Aorta (tissue), 5 donors: ENCODE data around the gene XIRP2. TPM values are rescaled to one million over a fixed set of nuclear protein-coding genes. Genes with fewer than 3 reads are reported as not detected.
"Not testable (repeated sequence)": the region's sequence is repeated elsewhere in the genome, so short reads cannot be mapped to it uniquely, and the experiment has no call there.

Experiments used
- ATAC-seq: fragments of 200-7000 bp; cut with Tn5 transposase; one replicate; pipeline ENCODE4 v1.9.1; 2022; ENCODE audit warnings: moderate library complexity; ENCODE audit not compliant: low FRiP score
- DNase-seq, 2 donors: peaks; one replicate each; pipeline ENCODE4 v3.0.0-alpha.2; 2020
- H3K27ac ChIP-seq, 2 donors: one replicate each; pipeline ENCODE4 v1.5.1; 2013; ENCODE audit warnings: low read length in 2 of 2, mild to moderate bottlenecking in 2 of 2, moderate library complexity in 2 of 2, control low read depth in 1 of 2, inconsistent platforms in 1 of 2, low read depth in 1 of 2
- H3K27me3 ChIP-seq, 2 donors: one replicate each; pipeline ENCODE4 v1.6.1; 2013; ENCODE audit warnings: control low read depth in 1 of 2, low read length in 1 of 2, mild to moderate bottlenecking in 1 of 2, moderate library complexity in 1 of 2; ENCODE audit not compliant: insufficient read depth in 2 of 2, control insufficient read depth in 1 of 2
- H3K36me3 ChIP-seq, 2 donors: one replicate each; pipeline ENCODE4 v1.6.1; 2013; ENCODE audit warnings: control low read depth in 1 of 2, low read length in 1 of 2, mild to moderate bottlenecking in 1 of 2; ENCODE audit not compliant: insufficient read depth in 2 of 2, control insufficient read depth in 1 of 2
- H3K4me1 ChIP-seq, 2 donors: one replicate each; pipeline ENCODE4 v1.6.1; 2013; ENCODE audit warnings: low read length in 2 of 2, control low read depth in 1 of 2, mild to moderate bottlenecking in 1 of 2, moderate library complexity in 1 of 2; ENCODE audit not compliant: insufficient read depth in 2 of 2, control insufficient read depth in 1 of 2
- H3K4me3 ChIP-seq, 2 donors: one replicate each; pipeline ENCODE4 v1.5.1; 2013; ENCODE audit warnings: low read length in 2 of 2, control low read depth in 1 of 2, mild to moderate bottlenecking in 1 of 2
- H3K9me3 ChIP-seq: one replicate; pipeline ENCODE4 v1.6.1; 2013; ENCODE audit warnings: mild to moderate bottlenecking, low read length; ENCODE audit not compliant: control insufficient read depth
- WGBS, 2 donors: extraction: QIAGEN DNeasy Blood & Tissue Kit; methylation state at CpG; one replicate each; pipeline ENCODE4 v1.1.7; 2013; 5-methylcytosine and 5-hydroxymethylcytosine counted together
- intact Hi-C, 2 donors: fragments of 100-400 bp; cut with DNase I; formaldehyde crosslinking; loops; one replicate each; pipeline versions ENCODE4 v1.14.2 to v1.15.0; 2022
- polyA plus RNA-seq, 2 donors: library from polyadenylated mRNA; stranded (reverse); fragments of 200-250 nt; gene quantifications; one replicate each; pipeline ENCODE4 v1.2.3, GENCODE V29; 2013
- total RNA-seq, 2 donors: library from RNA; stranded (reverse); fragmentation: NEBNext Ultra II Directional; extraction: Animal tissue kit (Norgen Biotek cat#: 25700); gene quantifications; one replicate each; pipeline ENCODE4 v1.2.1, GENCODE V29; 2021
- donor health status: healthy with polysubstance abuse.
- donor health status: Bipolar disorder and iron deficiency.
- donor health status: DM: no; HTN: no; CAD: no.
- donor health status: DM: no; HTN: no; CAD: no.
- donor health status: DM: yes; HTN: yes; CAD: no.

The XIRP2 gene
- total and polyA plus RNA-seq, 4 donors: 0.15 to 3.8 (median 0.24) TPM

- H3K27me3 ChIP-seq: no peaks in the 10 kb centered on the region
- intact Hi-C loops: no loop called here
- H3K27ac ChIP-seq: no peak overlapping the region
- ATAC-seq (no peak), DNase-seq (no peak)
- H3K36me3 ChIP-seq: no peaks in the 10 kb centered on the region
- H3K4me3 ChIP-seq: no peak overlapping the region
- H3K9me3 ChIP-seq: peaks cover 1% of the 10 kb centered on the region
- WGBS, 2 donors: 88 to 89% methylated on average over 2 of the region's 2 CpGs
- no peaks in the 10 kb centered on the region for H3K4me1 ChIP-seq
Observed at GRCh38 chr2:167265004-167265403, 376.7 kb downstream of the XIRP2 start.

- H3K36me3 ChIP-seq: no peaks in the 10 kb centered on the region
- 80 to 90% methylated on average over 5 of the region's 5 CpGs for WGBS, 2 donors
- no peaks in the 10 kb centered on the region for H3K4me1 ChIP-seq
- peak; percentile 33 for ATAC-seq
- no peak overlapping the region for H3K27ac ChIP-seq
- intact Hi-C loops: no loop called here
- DNase-seq: no peak
- peaks cover 1% of the 10 kb centered on the region for H3K9me3 ChIP-seq
- H3K4me3 ChIP-seq: no peak overlapping the region
- no peaks in the 10 kb centered on the region for H3K27me3 ChIP-seq
Observed at GRCh38 chr2:167265722-167266121, 377.4 kb downstream of the XIRP2 start.

GRCh38 chr2:167268245-167268644 is 380.0 kb downstream of the XIRP2 start:
- ATAC-seq, intact Hi-C loops, H3K27me3 ChIP-seq, H3K9me3 ChIP-seq, H3K36me3 ChIP-seq, H3K4me3 ChIP-seq, H3K4me1 ChIP-seq, H3K27ac ChIP-seq, DNase-seq: not testable (repeated sequence)
- WGBS, 2 donors: 72 to 77% methylated on average over 2 of the region's 2 CpGs

GRCh38 chr2:167271932-167272331 is 383.7 kb downstream of the XIRP2 start:
- 48 to 53% methylated on average over 3 of the region's 3 CpGs for WGBS, 2 donors
- Histone ChIP-seq H3K4me3 (no peak overlapping the region), H3K27ac (no peak overlapping the region), H3K4me1 (no peaks in the 10 kb centered on the region), H3K9me3 (peaks cover 1% of the 10 kb centered on the region), H3K36me3 (no peaks in the 10 kb centered on the region), H3K27me3 (no peaks in the 10 kb centered on the region)
- ATAC-seq (no peak), DNase-seq (no peak)
- intact Hi-C loops: no loop called here

GRCh38 chr2:167275046-167275445 is 386.8 kb downstream of the XIRP2 start:
- no peak overlapping the region for H3K4me3 ChIP-seq
- DNase-seq: no peak
- 11 to 18% methylated on average over 3 of the region's 3 CpGs for WGBS, 2 donors
- intact Hi-C loops: no loop called here
- H3K9me3 ChIP-seq: no peaks in the 10 kb centered on the region
- no peak for ATAC-seq
- H3K4me1 ChIP-seq: no peaks in the 10 kb centered on the region
- no peaks in the 10 kb centered on the region for H3K27me3 ChIP-seq
- no peaks in the 10 kb centered on the region for H3K36me3 ChIP-seq
- H3K27ac ChIP-seq: no peak overlapping the region

GRCh38 chr2:167279810-167280209 is 391.5 kb downstream of the XIRP2 start:
- H3K27me3 ChIP-seq: no peaks in the 10 kb centered on the region
- no peak overlapping the region for H3K27ac ChIP-seq
- no peaks in the 10 kb centered on the region for H3K9me3 ChIP-seq
- ATAC-seq (no peak), DNase-seq (no peak)
- 73 to 81% methylated on average over 5 of the region's 5 CpGs for WGBS, 2 donors
- no peaks in the 10 kb centered on the region for H3K4me1 ChIP-seq
- no peaks in the 10 kb centered on the region for H3K36me3 ChIP-seq
- intact Hi-C loops: loop anchor here in 1 of 2 donors (10.0 kb wide), 1 partner anchor 145 kb away; no protein-coding TSS in a partner anchor
- H3K4me3 ChIP-seq: no peak overlapping the region

GRCh38 chr2:167287212-167287611 is 398.9 kb downstream of the XIRP2 start:
- no peak overlapping the region for H3K27ac ChIP-seq
- no peaks in the 10 kb centered on the region for H3K36me3 ChIP-seq
- no peaks in the 10 kb centered on the region for H3K9me3 ChIP-seq
- DNase-seq: no peak
- intact Hi-C loops: loop anchor here in 1 of 2 donors (10.0 kb wide), 1 partner anchor 152 kb away; no protein-coding TSS in a partner anchor
- H3K27me3 ChIP-seq: no peaks in the 10 kb centered on the region
- 55 to 72% methylated on average over 3 of the region's 3 CpGs for WGBS, 2 donors
- no peak for ATAC-seq
- H3K4me3 ChIP-seq: no peak overlapping the region
- H3K4me1 ChIP-seq: no peaks in the 10 kb centered on the region

GRCh38 chr2:167289651-167290410 is 401.6 kb downstream of the XIRP2 start:
- Histone ChIP-seq H3K36me3 (no peaks in the 10 kb centered on the region), H3K9me3 (no peaks in the 10 kb centered on the region), H3K27ac (no peak overlapping the region), H3K4me1 (no peaks in the 10 kb centered on the region), H3K27me3 (no peaks in the 10 kb centered on the region), H3K4me3 (no peak overlapping the region)
- intact Hi-C loops: loop anchor here in 1 of 2 donors (10.0 kb wide), 1 partner anchor 155 kb away; no protein-coding TSS in a partner anchor
- no peak for ATAC-seq
- no peak for DNase-seq
- WGBS, 2 donors: 33 to 47% methylated on average over 1 of the region's 1 CpG
